ENCODE results near the gene CALCOCO1.
"Not testable (repeated sequence)": the region's sequence is repeated elsewhere in the genome, so short reads cannot be mapped to it uniquely, and the experiment has no call there.

The CALCOCO1 gene

GRCh38 chr12:53696655-53697331 lies 30.5 kb downstream of the CALCOCO1 start:
- DNase-seq = no peak

- peak; percentile 56 for DNase-seq
Observed at GRCh38 chr12:53696285-53696654, 31.0 kb downstream of the CALCOCO1 start.

DNA sequence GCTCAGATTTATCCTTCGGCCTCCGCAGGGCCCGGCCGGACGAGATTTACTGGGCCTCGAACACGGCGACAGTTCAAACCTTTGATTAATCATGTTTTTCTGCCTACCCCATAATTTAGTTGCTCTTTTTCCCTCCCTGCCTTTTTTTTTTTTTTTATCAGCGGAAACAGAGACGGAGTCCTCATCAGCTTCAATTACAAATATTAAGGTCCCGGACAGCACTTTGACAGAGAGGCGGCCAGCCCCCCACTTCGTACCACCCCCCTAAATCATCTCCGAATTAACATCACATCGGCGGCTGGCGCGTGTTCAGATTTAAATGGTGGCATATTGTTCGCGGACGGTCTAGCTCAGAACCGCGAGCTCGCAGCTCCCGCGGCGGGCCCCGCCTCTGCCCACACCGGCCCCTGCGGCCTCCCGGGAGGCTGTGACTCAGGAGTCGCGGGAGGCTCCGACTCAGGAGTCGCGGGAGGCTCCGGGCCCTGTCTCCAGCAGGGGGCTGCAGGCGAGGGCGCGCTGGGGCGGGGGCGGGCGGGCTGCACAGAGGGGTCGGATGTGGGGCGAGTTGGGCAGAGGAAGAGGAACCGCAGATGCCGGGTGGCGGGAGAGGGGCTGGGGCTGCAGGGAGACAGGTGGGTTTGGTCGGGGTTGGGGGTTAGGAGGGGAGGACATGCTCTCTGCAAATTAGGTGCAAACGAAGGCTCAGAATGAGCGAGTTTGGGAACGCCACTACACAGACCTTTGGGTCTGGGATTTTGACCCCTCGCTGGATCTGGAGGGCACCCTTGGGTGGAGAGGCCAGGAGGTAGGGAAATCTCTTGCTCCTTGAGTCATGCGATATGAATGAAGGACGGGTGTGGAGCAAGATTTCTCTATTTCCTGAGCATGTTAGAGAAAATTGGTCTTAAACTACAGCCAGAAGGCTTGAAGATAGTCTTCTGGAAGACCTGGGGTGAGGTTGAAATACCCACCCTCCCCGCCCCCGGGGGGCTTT lies 31.8 kb downstream of the CALCOCO1 start:
- no peak for DNase-seq

DNA sequence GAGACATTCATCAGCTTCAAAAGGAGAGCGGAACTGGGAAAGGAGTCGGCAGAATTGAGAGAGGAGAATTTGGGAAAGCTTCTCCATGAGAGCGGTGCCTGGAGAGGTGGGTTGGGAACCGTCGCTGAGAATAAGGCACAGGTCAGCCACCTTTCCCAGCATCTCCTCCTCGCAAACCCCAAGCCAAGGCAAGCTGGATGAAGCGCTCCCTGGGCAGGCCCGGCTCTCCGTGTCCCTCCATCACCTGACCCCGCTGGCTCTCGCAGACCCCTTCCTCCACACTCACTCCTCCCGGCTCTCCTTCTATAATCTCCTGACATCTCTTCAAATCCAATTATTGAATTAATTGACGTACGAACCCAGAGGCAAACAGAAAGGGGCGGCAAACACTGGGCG lies 32.5 kb downstream of the CALCOCO1 start:
- no peak for DNase-seq

DNA sequence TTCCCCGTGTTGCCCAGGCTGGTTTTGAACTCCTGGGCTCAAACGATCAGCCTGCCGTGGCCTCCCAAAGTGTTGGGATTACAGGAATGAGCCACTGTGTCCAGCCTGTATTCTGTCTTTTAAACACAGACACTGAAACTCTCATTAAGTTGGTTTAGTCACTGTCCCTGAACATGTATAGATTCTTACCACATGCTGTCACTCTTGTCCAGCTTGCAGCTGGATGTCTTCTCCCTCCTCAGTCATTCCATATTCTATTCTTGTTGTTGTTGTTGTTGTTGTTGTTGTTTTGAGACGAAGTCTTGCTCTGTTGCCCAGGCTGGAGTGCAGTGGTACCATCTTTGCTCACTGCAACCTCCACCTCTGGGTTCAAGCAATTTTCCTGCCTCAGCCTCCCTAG lies 39.1 kb downstream of the CALCOCO1 start:
- no peak for DNase-seq

DNA sequence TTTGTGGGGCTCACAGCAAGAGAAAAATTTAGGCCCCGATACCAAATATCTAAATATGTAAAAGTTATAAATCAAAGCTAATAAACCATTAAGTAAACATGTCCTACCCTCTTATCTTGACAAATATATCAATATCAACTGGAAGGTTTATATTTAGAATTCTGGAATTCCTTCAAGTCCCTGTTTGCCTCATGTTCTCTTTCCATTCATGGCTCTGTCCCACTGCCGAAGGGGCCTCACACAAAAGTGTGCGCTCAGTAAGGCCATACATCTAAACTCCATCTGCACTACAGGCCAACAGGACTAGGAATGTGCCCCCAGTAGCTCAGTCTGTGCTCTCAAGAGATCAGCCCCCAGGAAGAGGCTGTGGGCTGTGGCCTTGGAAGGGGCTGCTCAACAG lies 40.8 kb downstream of the CALCOCO1 start:
- no peak for DNase-seq

- no peak for DNase-seq
Observed at GRCh38 chr12:53684654-53685220, 42.5 kb downstream of the CALCOCO1 start.

DNA sequence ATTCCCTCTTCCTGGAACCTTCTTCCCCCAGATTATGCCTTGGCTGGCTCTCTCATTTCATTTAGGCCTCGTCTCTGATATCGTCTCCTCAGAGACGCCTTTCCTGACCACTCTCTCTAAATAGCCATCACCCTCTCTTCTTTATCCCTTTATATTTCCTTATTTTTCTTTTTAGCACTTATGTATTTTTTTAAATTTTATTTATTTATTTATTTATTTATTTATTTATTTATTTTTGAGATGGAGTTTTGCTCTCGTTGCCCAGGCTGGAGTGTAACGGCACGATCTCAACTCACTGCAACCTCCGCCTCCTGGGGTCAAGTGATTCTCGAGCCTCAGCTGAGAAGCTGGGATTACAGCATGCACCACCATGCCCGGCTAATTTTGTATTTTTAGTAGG lies 43.3 kb downstream of the CALCOCO1 start:
- DNase-seq = no peak

DNA sequence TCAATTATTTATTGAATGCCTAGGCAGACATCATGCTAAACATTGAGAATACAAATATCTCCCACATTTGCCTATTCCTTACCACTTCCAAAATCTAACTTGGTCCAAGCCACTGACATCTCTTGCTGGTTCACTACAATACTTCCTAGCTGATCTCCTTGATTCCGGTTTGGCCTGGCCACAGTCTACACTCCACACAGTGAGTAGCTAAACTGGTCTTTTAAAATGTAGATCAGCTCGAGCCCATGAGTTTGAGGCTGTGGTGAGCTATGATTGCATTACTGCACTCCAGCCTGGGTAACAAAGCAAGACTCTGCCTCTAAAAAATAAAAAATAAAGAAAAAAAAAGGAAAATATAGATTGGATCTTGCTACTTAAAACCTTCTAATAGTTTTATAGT lies 43.8 kb downstream of the CALCOCO1 start:
- no peak for DNase-seq

GRCh38 chr12:53680061-53680460 lies 47.2 kb downstream of the CALCOCO1 start:
- not testable (repeated sequence) for DNase-seq

- DNase-seq = no peak
Observed at GRCh38 chr12:53677800-53678148, 49.5 kb downstream of the CALCOCO1 start.

DNA sequence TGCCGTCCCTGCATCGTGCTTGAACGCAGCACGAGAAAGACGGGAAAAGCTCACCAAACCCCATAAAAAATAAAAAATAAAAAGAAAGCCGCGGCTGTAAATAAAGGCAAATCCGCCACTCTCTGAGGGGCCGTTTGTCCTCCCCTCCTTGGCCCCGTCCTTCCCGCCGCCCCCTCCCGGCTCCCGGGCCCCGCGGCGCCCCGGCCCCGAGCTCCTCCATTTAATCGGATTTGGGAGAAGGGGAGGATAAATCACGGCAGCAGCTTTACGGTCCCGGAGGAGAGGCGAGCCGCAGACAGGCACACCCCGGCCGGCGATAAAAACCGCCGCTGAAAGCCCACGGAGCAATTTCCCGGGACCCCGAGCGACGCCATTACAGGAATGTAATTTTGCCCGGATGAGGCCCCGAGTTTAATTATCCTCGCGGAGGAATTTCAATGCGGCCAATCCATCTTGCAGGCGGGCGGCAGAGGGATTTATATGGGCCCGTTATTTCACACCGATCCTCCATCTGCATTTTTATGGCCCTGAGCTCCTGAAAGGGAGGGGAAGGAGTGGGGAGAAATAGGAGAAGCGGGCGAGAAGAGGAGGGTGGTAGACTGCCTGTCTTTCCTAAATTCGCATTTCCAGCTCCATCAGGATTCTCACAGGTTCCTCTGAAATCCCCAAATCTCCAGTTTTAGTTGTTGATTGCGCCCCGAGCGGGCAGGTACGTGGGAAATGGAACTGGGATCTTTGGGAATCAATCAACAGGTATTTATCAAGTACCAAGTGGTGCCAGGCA lies 50.0 kb downstream of the CALCOCO1 start:
- no peak for DNase-seq

DNA sequence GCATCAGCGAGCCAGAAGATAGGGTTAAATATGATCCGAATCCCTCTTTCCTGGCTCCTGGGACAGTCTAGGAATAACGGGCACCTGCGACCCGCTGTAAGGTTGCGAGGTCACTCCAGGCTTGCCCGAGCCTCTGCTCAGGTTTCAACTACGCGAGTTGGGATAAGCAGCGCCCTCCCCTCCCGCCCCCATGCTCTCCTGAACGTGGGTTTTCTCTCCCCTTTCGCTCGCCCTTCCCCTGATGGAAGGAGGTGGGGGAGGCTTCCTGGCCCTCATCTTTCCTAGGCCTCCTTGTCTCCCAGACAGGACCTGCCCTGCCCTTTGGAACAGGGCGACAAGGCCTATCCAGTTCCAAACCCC lies 50.6 kb downstream of the CALCOCO1 start:
- no peak for DNase-seq

GRCh38 chr12:53675701-53676607 lies 51.3 kb downstream of the CALCOCO1 start, which contains the start of gene ATP5MC2:
Gene ATP5MC2 (minus strand): TSS chr12:53676083. CDS start chr12:53672614, 3,469 bp downstream.
- DNase-seq = peak; percentile 96

GRCh38 chr12:53674977-53675700 lies 52.1 kb downstream of the CALCOCO1 start:
- no peak for DNase-seq

DNA sequence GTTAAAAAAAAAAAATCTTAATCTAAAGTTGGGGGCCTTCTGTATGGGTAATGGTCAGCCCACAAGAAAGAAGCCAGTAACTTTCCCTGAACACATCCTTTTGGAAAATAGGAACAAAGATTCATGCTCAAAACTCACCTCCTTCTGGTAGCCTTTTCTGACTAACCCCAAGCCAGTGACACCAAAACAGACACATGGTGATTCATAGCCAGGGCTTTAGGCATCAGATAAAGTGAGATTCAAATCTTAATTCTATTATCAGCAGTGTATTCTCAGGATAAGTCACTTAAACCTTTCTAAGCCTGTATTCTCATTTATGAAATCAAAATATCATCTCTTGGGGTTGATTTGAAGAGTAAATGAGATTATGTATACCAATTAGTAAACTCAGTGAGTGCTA lies 56.3 kb downstream of the CALCOCO1 start:
- no peak for DNase-seq

DNA sequence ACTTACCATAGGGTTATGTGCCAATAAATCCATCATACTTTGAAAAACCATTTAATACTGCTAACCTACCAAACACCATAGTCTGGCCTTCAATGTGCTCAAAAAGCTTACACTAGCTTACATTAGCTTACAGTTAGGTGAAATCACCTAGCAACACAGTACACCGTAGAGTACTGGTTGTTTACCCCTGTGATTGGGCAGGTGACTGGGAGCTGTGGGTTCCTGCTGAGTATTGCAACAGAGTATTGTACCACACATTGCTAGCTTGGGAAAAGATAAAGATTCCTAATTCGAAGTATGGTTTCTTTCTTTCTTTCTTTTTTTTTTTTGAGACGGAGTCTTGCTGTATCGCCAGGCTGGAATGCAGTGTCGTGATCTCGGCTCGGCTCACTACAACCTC lies 56.9 kb downstream of the CALCOCO1 start:
- DNase-seq = no peak

GRCh38 chr12:53667080-53667479 lies 60.2 kb downstream of the CALCOCO1 start:
- DNase-seq = no peak

DNA sequence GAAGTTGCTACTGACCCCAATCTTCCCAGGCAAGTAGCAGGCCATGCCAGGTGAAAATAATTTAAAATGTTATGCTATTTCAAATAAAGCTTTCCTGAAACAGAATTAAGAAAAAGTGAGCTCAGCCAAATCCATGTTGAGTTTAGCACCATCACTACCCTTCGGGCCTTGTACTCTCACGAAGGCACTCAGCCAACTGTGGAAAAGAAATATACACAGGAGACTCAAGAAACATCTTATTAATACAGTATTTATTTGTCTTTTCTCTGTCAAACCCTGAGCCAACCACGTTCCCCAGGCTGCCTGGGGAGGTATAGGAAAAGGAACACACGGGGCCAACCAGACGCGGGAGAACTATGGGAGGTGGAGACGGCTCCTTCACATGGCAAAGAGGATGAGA lies 62.3 kb downstream of the CALCOCO1 start:
- no peak for DNase-seq

DNA sequence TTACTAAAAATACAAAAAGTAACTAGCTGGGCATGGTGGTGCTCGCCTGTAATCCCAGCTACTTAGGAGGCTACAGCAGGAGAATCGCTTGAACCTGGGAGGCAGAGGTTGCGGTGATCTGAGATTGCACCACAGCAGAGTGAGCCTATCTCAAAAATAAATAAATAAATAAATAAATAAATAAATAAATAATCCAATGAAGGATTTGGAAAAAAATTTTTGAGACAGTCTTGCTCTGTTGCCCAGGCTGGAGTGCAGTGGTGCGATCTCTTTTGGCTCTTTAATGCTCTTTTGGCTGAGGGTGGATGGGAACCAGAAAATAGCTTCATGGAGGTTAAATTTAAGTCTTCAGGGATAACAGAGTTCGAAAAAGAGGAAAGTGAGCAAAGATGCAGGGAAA lies 63.1 kb downstream of the CALCOCO1 start:
- DNase-seq = no peak

DNA sequence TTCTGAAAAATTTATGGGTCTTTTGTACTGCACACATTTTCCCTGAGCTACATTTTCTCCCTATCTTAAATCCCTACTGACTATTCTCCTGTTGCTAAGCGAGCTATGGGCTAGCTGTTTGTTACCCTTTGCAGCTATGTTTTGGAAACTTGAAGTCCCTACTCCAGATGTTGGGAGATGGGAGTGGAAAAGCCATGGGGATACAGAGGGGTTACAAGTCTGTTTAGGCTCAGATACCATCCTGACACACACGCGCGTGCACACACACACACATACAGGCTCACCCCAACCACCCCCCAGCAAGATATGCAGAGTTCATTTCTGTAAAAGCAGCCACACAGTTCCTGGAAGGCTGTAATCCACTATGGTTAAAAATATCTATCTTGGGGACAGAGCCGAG lies 67.2 kb downstream of the CALCOCO1 start:
- no peak for DNase-seq
